Hepatocyte (in vitro differentiated cells): ENCODE data around the gene PHACTR1. TPM values are rescaled to one million over a fixed set of nuclear protein-coding genes. Genes with fewer than 3 reads are reported as not detected.

Source experiments
- DNase-seq: peaks from one replicate; pipeline ENCODE4 v3.0.0-alpha.2; 2016; ENCODE audit warnings: low spot score
- H2AFZ ChIP-seq: fragments of 200-600 bp; sonication (generic); 2 replicates; pipeline ENCODE4 v1.6.0; 2016; ENCODE audit warnings: antibody characterized with exemption, mild to moderate bottlenecking
- H3K27ac ChIP-seq: fragments of 200-600 bp; sonication (generic); 2 replicates; pipeline ENCODE4 v1.5.1; 2016; ENCODE audit warnings: mild to moderate bottlenecking
- H3K27me3 ChIP-seq: fragments of 200-600 bp; sonication (generic); 2 replicates; pipeline ENCODE4 v1.6.1; 2016
- H3K36me3 ChIP-seq: fragments of 200-600 bp; sonication (generic); replicated peaks from 2 replicates; pipeline ENCODE4 v1.5.1; 2016; ENCODE audit warnings: low read depth; ENCODE audit not compliant: insufficient read depth
- H3K4me1 ChIP-seq: fragments of 200-600 bp; sonication (generic); 2 replicates; pipeline ENCODE4 v1.5.1; 2016; ENCODE audit warnings: mild to moderate bottlenecking, moderate library complexity; ENCODE audit not compliant: insufficient read depth
- H3K4me2 ChIP-seq: fragments of 200-600 bp; sonication (generic); 2 replicates; pipeline ENCODE4 v1.6.0; 2016
- H3K4me3 ChIP-seq: fragments of 200-600 bp; sonication (generic); 2 replicates; pipeline ENCODE4 v1.5.1; 2016; ENCODE audit warnings: mild to moderate bottlenecking
- H3K79me2 ChIP-seq: fragments of 200-600 bp; sonication (generic); 2 replicates; pipeline ENCODE4 v1.6.0; 2017; ENCODE audit warnings: mild to moderate bottlenecking
- H3K9me2 ChIP-seq: fragments of 200-600 bp; sonication (generic); replicated peaks from 2 replicates; pipeline ENCODE4 v1.6.0; 2017; ENCODE audit warnings: mild to moderate bottlenecking; ENCODE audit not compliant: insufficient read depth
- H3K9me3 ChIP-seq: fragments of 200-600 bp; sonication (generic); 2 replicates; pipeline ENCODE4 v1.5.1; 2016; ENCODE audit warnings: low read depth, mild to moderate bottlenecking
- H4K20me1 ChIP-seq: fragments of 200-600 bp; sonication (generic); 2 replicates; pipeline ENCODE4 v1.6.0; 2016; ENCODE audit warnings: mild to moderate bottlenecking; ENCODE audit not compliant: insufficient read depth, poor library complexity, severe bottlenecking
- CTCF ChIP-seq: fragments of 200-600 bp; sonication (generic); IDR thresholded peaks from 2 replicates; pipeline ENCODE4 v1.5.1; 2016; ENCODE audit warnings: antibody characterized with exemption, mild to moderate bottlenecking; ENCODE audit not compliant: poor library complexity
- EZH2 ChIP-seq: fragments of 200-600 bp; sonication (generic); IDR thresholded peaks from 2 replicates; pipeline ENCODE4 v1.6.1; 2016; ENCODE audit warnings: antibody characterized with exemption, mild to moderate bottlenecking, borderline replicate concordance
- EZH2phosphoT487 ChIP-seq: fragments of 200-600 bp; sonication (generic); IDR thresholded peaks from one replicate; pipeline ENCODE4 v1.6.1; 2018; ENCODE audit warnings: antibody characterized with exemption, mild to moderate bottlenecking, low read depth, moderate library complexity; ENCODE audit not compliant: unreplicated experiment, severe bottlenecking
- WGBS: methylation state at CpG from one replicate; pipeline ENCODE4 v1.1.6; 2016; ENCODE audit warnings: low lambda C conversion rate; ENCODE audit errors: missing lambda C conversion rate; 5-methylcytosine and 5-hydroxymethylcytosine counted together
- polyA plus RNA-seq: library from polyadenylated mRNA; unstranded; fragments of >200 nt; fragmentation: Nextera tagmentation; extraction: Ambion mirVana; gene quantifications from 2 replicates; pipeline ENCODE4 v1.2.1, GENCODE V29; 2016
- total RNA-seq: library from RNA; depleted of rRNA; stranded (reverse); fragments of >200 nt; gene quantifications from 2 replicates; pipeline ENCODE4 v1.2.3, GENCODE V29; 2014

PHACTR1 gene
- total and polyA plus RNA-seq, 2 experiments from 2014 or later = 3.0 to 4.3 TPM

GRCh38 chr6:12849809-12850198, 133.2 kb downstream of the PHACTR1 start:
- no peak overlapping the region for H3K27ac ChIP-seq
- no peaks in the 10 kb centered on the region for H3K79me2 ChIP-seq
- H3K9me3 ChIP-seq = no peaks in the 10 kb centered on the region
- H3K4me3 ChIP-seq = no peak overlapping the region
- H2AFZ ChIP-seq = no peak overlapping the region
- H3K27me3 ChIP-seq = peaks cover 3% of the 10 kb centered on the region
- no peak for DNase-seq
- H4K20me1 ChIP-seq = no peaks in the 10 kb centered on the region
- no peak overlapping the region for H3K4me2 ChIP-seq
- no peaks in the 10 kb centered on the region for H3K9me2 ChIP-seq
- WGBS = 91% methylated on average over 1 of the region's 1 CpG
- TF ChIP-seq EZH2phosphoT487 (no peak), CTCF (no peak), EZH2 (no peak)
- H3K4me1 ChIP-seq = no peaks in the 10 kb centered on the region
- no peaks in the 10 kb centered on the region for H3K36me3 ChIP-seq

GRCh38 chr6:12851123-12851695, 134.6 kb downstream of the PHACTR1 start:
- 87% methylated on average over 6 of the region's 6 CpGs for WGBS
- Histone ChIP-seq H3K36me3 (no peaks in the 10 kb centered on the region), H3K4me3 (no peak overlapping the region), H3K9me3 (no peaks in the 10 kb centered on the region), H4K20me1 (no peaks in the 10 kb centered on the region), H3K27me3 (peaks cover 3% of the 10 kb centered on the region), H3K9me2 (no peaks in the 10 kb centered on the region), H3K4me1 (no peaks in the 10 kb centered on the region), H3K27ac (no peak overlapping the region), H3K79me2 (no peaks in the 10 kb centered on the region), H2AFZ (no peak overlapping the region), H3K4me2 (no peak overlapping the region)
- DNase-seq = no peak
- TF ChIP-seq CTCF (no peak), EZH2 (no peak), EZH2phosphoT487 (no peak)

- no peaks in the 10 kb centered on the region for H3K79me2 ChIP-seq
- no peak for DNase-seq
- TF ChIP-seq EZH2phosphoT487 (no peak), CTCF (no peak), EZH2 (no peak)
- WGBS = 93% methylated on average over 2 of the region's 2 CpGs
- H3K9me3 ChIP-seq = no peaks in the 10 kb centered on the region
- no peaks in the 10 kb centered on the region for H3K9me2 ChIP-seq
- H3K27ac ChIP-seq = no peak overlapping the region
- H3K4me1 ChIP-seq = no peaks in the 10 kb centered on the region
- no peak overlapping the region for H2AFZ ChIP-seq
- H4K20me1 ChIP-seq = no peaks in the 10 kb centered on the region
- H3K4me3 ChIP-seq = no peak overlapping the region
- no peaks in the 10 kb centered on the region for H3K27me3 ChIP-seq
- no peaks in the 10 kb centered on the region for H3K36me3 ChIP-seq
- no peak overlapping the region for H3K4me2 ChIP-seq
Observed at GRCh38 chr6:12861603-12862002, 145.0 kb downstream of the PHACTR1 start.
